Frontal cortex (tissue), 4 donors: ENCODE data around the gene DNAH2. TPM values are rescaled to one million over a fixed set of nuclear protein-coding genes. Genes with fewer than 3 reads are reported as not detected.
"Not testable (repeated sequence)": the region's sequence is repeated elsewhere in the genome, so short reads cannot be mapped to it uniquely, and the experiment has no call there.

Source experiments
- DNase-seq, 2 donors: peaks; one replicate each; pipeline ENCODE4 v3.0.0; 2012; ENCODE audit warnings: low spot score in 2 of 2
- FAIRE-seq: peaks from 2 replicates; lab custom pipeline; 2012; peaks lifted over from hg19 to GRCh38; lab: Jason Lieb, UNC
- total RNA-seq: library from RNA; depleted of rRNA; stranded (reverse); fragments of >200 nt; gene quantifications from one replicate; pipeline ENCODE4 v1.2.3, GENCODE V29; 2014
- donor health status: control.
- donor health status: control.
- donor health status: control.

Gene DNAH2
- total RNA-seq, 1 donor from 2014 or later: 1.2 TPM

- FAIRE-seq (no peak), DNase-seq (peak; percentile 86 to 93)
Measured at GRCh38 chr17:7856811-7857712, 139.5 kb downstream of the DNAH2 start, which contains the start of gene NAA38. Gene NAA38, minus strand, starts transcription at chr17:7857559. Its CDS starts 96 bp downstream, at chr17:7857463.

DNA sequence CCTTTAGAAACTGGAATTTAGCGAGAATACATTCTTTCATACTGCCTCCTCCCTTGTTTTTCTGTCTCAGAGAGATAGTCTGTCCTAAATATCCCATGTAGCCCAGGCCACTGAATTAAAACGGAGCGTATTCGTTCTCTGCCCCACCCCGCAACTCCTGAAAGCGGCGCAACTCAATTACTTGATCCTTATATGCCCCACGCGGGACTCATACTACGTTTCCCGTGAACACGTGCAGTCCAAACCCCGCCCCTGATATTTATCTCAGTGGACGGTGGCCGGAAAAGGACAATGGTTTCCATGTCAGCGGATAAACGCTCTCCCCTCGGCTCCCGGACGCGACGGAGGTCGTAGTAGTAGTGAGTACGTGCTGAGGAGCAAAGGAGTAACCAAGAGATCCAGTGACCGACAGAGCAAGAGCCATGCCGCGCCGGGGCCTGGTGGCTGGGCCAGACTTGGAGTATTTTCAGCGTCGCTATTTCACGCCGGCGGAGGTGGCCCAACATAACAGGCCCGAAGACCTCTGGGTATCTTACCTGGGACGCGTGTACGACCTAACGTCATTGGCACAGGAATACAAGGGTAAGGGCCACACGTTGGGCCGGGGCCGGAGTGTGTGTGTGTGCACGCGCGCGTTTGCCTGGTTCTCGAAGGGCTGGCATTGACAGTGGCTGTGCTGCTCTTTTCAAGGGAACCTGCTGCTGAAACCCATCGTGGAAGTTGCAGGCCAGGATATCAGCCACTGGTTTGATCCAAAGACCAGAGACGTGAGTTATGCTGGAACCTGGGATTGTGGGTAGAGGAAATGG lies 140.4 kb downstream of the DNAH2 start, which contains the start of gene CYB5D1:
Gene CYB5D1 (plus strand): TSS at position 291 of the 809 bp plus-strand sequence. CDS start 132 bp downstream, at position 423.
- DNase-seq (peak; percentile 70 to 77), FAIRE-seq (no peak)

- FAIRE-seq (no peak), DNase-seq (no peak)
Measured at GRCh38 chr17:7858522-7858810, 140.9 kb downstream of the DNAH2 start.

DNA sequence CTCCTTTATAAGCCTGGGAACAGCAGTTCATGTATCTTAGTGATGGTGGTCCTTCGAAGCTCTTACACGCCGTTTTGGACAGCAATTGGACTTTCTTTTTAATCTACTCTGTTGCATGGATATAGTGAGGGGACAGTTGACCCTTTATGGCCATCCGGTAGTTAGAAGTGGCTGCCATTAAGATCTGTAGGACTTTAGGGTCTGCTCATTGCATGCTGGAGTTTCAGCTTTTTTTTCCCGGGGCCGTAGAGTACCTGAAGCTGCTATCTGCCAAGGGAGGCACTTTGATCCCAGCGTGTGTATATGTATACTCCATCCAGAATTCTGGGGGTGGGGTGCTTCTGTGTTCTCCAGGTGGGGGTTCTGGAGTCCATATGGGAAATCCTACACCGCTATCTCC lies 141.5 kb downstream of the DNAH2 start:
- DNase-seq (no peak), FAIRE-seq (no peak)

DNA sequence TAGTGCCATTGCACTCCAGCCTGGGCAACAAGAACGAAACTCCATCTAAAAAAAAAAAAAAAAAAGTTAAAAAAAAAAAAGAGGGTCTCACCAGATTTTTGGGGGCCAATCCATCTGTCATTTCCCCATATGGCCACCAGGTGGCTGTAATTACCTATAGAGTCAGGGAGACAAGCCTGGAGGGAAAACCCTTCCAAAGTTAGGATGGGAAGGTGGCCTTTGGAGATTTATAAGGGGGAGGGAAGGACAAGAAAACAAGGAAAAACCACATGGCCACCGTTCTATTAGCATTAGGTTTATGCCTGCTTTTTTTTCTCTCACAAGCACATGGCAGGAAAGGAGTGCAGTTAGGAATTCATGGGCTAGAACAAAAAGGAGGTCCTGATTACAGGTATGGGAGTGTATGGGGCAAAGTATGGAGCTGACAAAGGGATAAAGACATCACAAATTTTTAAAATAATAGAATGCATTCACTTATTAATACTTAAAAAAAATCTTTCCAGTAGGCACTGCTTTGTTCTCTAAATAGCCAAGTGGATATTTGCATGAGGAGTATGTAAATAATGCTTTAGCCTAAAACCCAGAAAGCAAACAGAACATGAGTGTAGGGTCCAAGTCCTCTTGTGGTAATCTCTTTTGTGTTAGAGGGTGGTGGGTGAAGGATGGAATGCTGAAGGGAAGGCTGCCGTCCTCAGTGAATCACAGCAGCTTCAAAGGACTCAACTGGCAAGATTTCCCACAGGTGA lies 145.3 kb downstream of the DNAH2 start:
- FAIRE-seq: no peak

DNA sequence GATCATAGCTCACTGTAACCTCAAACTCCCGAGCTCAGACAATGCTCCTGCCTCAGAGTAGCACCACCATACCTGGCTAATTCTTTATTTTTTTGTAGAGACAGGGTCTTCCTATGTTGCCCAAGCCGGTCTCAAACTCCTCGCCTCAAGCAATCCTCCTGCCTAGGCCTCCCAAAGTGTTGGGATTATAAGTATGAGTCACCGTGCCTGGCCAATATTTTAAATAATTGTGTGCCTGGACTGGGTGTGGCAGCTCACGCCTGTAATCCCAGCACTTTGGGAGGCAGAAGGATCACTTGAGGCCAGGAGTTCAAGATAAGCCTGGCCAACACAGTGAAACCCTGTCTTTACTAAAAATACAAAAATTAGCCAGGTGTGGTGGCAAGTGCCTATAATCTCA lies 146.8 kb downstream of the DNAH2 start:
- not testable (repeated sequence) for DNase-seq, FAIRE-seq

More for the DNA sequence above, 145.3 kb downstream of the DNAH2 start:
- peak; percentile 47 to 61 for DNase-seq

DNA sequence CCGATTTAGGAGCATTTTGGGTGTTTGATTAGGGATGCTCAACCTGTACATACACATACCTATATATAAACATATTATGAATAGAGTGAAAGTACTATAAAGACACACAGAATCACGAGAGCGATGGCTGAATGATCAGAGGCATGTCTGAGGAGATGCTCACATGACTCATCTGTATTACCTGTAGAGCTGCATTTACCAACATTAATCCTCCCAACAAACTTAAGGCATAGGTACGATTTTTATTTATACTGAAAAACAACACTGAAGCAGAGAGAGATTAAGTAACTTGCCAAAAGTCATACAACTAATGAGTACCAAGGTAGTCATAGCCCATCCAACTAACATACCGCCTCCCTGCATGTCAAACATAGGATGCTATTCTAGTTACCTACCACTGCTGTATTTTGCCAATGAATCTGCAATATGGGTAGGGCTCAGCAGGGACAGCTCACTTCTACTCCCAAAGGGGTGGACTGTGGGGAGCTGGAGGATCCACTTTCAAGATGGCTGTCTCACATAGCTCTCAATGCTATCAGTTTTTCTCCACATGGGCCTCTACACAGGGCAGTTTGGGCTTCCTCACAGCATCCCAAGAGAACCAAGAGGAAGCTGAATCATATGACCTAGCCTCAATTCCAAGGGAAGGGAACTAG lies 147.6 kb downstream of the DNAH2 start:
- no peak for FAIRE-seq
- no peak for DNase-seq

GRCh38 chr17:7867881-7868329 lies 150.4 kb downstream of the DNAH2 start:
- FAIRE-seq (no peak), DNase-seq (no peak)

DNA sequence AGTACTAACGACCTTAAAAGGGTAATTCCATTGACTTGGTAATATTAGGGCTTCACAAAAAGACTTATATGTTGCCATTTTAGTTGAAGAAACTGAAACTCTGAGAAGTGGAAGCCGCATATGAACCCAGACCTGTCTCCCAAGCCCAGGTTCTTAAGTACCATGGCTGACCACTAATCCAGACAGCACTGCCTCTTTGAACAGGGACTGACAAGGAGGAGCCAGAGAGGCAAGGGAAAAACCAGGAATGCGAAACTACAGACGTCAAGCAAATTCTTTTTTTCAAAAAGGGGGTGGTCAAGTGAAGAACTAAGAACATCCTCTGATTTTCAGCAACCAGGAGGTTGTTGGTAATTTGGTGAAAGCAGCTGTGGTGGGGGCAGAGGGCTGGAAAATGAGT lies 155.5 kb downstream of the DNAH2 start:
- DNase-seq (no peak), FAIRE-seq (no peak)

DNA sequence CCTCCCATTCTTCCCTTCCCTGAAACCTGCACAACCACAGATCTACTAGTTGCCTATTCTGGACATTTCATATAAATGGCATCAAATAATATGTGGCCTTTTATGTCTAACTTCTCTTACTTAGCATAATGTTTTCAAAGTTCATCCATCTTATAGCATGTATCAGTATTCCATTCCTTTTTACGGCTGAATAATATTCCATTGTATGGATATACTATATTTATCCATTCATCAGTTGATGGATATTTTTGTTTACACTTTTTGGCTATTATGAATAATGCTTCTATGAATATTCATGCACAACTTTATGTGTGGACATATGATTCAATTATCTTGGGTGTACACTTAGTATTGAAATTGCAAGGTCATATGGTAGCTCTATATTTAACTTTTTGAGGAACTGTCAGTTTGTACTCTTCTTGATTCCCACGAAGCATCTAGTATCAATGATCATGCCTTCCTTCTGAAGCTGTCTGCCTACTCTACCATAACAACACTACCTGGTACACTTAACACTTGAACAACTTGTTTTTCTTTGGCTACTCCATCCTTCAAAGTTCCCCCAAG lies 158.3 kb downstream of the DNAH2 start:
- FAIRE-seq (no peak), DNase-seq (no peak)

- FAIRE-seq: no peak
- DNase-seq: no peak
Measured at GRCh38 chr17:7878234-7878633, 160.7 kb downstream of the DNAH2 start.

GRCh38 chr17:7880076-7880868 lies 162.7 kb downstream of the DNAH2 start:
- no peak for DNase-seq
- FAIRE-seq: no peak

- no peak for DNase-seq
Measured at GRCh38 chr17:7881276-7882054, 163.9 kb downstream of the DNAH2 start.

GRCh38 chr17:7882068-7882467 lies 164.5 kb downstream of the DNAH2 start:
- no peak for FAIRE-seq
- DNase-seq: no peak

More at GRCh38 chr17:7881276-7882054, 163.9 kb downstream of the DNAH2 start:
- no peak for FAIRE-seq

DNA sequence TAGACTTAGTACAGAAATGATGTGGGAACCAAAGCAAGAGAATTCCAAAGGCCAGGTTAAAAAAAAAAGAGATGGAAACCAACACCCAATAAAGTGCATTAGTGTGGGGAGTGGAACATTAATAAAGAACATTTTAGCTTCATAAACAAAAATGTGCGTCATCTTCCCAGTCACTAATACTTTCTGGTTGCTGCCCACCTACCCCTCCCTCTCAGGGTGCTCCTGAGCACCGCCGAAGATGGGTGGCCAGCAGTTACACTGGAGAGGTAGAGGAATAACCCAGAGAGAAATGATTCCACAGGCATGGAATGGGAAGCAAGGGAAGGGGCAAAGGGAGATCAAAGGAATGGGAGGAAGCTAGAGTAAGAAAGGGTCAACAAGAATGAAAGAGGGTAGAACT lies 165.1 kb downstream of the DNAH2 start:
- FAIRE-seq (no peak), DNase-seq (no peak)
